Dermis microvascular lymphatic vessel endothelial cell (primary cell): ENCODE measurements around the gene CASZ1. TPM values are rescaled to one million over a fixed set of nuclear protein-coding genes. Genes with fewer than 3 reads are reported as not detected.

Experiments
- DNase-seq, 2 donors: peaks; one replicate each; pipeline versions ENCODE4 v3.0.0 to v3.0.0-alpha.2; 2010; ENCODE audit warnings: low read depth in 2 of 2
- total RNA-seq: library from RNA; depleted of rRNA; stranded (reverse); fragments of >200 nt; gene quantifications from 2 replicates; pipeline ENCODE4 v1.2.1, GENCODE V29; 2014

The CASZ1 gene
- total RNA-seq, 1 donor from 2014 or later: 1.4 TPM

DNA sequence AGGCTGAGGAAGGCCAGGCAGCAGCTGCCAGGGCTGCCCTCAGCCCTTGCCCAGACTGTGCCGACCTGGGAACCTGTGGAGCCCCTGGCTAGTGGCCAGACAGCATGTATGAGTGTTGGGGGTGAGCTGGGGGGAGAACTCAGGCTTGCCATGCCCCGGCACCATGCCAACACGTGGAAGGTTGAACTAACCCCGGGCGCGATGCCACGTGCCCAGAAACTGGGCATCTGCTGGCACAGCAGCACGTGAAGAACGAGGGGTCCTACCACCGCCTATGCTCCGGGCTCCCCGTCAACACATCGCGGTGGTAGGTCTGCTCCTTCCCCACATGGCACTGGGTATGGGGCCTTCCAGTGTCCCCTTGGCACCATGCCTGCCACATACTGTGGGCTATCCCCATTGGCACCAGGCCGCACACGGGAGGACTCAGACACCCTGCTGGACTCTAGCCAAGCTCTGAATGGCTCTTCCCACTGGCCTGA lies 68.7 kb downstream of the CASZ1 start:
- DNase-seq: no peak

DNA sequence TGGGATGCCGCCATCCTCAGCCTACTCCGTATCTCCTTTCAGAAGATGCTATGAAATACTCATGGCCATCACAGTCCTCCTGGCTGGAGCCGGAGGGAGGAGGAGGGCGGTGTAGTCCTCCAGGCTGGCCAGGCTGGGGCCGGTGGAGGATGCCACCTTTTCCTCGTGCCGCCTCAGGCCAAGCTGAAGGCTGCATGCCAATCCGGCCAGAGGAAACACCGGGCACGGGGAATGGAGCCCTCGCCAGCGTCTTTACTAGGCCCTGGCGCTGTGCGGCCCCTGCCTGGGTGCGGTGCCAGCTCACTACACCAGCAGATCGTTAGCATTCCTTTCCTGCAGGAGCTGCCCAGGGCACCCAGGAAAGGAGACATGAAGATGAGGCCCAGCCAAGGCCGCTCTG lies 70.1 kb downstream of the CASZ1 start:
- DNase-seq: no peak

DNA sequence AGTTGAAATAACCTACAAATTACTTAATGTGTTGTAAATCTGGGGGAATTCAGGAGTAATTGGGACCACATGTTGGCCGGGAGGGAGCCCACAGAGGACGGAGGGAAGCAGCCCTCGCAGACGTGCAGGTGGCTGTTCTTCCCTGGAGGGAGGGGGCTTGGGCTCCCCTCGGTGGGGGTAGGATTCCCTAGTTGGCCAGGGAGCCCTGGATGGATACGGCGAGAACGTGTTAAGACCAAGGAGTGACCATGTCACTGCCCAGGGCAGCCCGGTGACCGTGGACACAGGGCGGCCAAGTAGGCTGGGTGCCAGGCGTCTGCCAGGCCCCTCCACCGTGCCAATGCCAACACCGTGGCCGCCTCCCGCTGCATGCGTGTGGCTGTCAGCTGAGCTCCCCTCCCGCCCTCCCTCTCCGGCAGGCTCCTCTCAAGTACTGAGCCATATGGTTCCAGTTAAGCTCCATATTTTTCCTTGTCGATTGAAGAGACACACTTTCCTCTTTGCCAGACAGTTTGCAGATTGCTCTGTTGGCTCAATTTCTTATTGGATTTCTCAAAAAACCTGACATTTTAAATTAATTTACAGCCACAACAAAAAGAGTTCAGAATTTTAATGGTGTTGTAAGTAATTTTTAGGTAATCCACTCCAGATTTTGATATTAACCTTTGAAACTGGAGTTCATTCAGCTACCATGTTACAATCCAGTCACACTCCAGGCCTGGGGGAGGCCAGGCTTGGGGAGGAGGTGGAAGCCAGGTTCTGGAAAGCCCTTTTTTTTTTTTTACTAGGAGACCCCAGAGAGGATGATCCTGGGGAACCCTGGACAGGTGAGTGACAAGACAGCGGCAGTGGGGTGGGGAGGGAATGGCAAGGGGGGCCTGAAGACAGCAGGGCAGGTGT lies 71.2 kb downstream of the CASZ1 start:
- DNase-seq: no peak

DNA sequence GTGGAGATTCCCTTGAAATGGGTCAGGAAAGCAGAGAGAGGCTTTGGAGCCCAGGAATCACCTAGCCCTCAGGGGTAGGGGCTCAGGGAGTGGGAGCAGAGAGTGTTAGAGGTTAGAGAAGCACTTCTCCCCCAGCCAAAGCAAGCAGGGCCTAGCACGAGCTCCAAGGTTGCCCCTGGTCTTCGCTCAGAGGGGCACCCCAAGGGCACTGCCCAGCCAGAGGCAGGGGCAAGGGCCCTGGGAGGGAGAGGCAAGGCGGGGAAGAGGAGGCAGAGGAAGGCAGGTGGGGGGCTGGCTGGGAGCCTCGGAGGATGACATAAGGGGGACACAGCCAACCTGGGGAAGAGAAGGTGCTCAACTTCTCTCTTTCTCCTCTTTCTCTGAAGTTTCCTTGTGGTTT lies 71.9 kb downstream of the CASZ1 start:
- DNase-seq: no peak

DNA sequence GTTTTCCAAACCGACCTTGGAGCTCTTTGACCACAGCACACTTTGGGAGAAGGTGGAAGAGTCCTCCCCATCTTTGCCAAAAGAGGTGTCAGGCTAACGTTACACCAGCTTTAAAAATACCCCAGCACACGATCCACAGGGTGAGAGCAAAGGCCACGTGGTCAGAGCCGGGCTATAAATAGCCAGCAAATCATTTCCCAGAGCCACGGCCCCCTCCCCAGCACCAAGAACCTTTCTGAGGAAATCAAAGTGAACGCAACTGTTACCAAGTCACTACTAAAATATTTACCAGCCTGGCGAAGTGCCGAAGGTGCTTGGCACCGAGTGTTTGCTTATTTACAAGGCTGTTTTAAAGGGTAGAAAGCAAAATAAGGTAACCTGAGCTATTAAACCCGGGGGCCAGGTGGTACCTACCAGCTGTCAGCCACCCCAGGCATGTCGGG lies 72.4 kb downstream of the CASZ1 start:
- no peak for DNase-seq

DNA sequence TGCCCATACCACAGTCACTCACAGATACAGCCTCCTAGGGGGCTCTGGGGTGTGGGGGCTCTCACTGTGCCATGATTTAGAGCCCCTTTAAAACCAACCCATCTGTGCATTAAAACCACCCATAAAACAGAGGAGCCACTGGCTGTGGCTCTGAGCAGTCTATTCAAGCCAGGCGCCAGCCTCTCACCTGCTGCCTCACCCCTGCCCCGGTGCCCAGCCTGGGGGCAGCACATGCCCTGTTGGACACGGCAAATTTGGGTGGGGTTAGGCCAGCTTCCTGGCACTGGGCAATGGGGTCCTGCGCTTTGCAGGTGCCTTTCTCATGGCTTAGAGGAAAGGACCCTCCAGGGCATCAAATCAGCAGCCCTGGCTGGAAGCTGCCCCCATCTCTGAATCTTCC lies 73.1 kb downstream of the CASZ1 start:
- DNase-seq: no peak

DNA sequence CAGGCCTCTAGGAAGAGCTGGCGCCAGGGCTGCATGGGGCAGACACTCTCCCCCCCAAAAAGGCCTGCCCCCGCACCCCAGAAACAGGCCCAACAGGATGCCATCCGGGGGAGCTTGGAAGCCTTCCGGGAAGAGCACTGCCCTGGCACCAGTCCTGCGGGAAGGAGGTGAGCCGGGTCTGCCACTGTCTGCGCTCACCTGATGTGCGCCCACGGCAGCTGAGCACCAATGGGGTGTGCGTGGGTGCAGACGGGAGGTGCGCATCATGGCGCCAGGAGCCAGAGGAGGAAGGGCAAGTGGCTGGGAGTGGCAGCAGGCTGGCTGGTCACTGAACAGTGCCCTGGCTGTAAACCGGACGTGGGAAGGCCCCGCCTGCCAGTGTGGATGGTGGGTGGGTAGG lies 73.6 kb downstream of the CASZ1 start:
- no peak for DNase-seq

DNA sequence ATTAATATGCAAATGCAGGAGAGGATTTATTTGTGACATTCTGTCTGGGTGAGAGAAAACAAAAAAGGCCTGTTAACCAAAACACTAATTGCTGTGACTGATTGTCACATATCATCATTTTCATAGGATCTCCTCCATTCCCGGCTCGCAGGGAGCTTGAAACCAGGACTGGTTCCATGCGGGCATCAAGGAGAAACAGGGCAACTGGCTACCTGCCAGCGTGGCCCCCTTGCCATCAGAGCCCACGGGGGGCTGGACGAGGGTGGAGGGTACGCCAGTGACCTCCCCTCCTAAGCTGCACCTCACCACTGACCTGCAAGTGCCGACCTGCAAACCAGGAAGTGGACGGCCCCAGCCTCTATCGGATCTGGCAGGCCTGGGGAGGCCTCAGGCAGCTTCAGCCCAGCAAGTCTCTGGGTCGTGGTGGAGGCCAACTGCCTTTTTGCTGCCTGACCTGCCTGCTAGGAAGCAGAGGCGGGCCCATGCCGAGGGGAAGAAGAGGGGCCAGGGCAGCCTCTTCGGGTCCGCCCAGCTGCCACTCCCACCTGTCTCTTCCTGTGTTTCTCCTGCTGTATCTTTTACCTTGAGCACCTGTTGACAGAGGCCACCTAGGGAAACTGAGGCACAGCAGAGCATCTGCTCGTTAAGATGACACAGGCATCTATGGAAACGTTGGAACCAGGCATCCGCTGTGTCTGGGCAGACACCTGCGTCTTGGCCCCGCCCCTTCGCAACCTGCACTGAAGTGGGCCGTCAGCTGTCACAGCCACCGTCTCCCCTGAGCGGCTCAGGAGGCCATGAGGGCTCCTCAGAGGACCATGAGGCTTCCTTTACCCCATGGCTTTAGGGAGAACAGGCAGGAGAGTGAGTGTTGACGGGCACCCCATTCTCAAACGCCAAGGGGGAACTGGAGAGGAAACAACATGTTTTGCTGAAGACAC lies 74.8 kb downstream of the CASZ1 start:
- DNase-seq: no peak

DNA sequence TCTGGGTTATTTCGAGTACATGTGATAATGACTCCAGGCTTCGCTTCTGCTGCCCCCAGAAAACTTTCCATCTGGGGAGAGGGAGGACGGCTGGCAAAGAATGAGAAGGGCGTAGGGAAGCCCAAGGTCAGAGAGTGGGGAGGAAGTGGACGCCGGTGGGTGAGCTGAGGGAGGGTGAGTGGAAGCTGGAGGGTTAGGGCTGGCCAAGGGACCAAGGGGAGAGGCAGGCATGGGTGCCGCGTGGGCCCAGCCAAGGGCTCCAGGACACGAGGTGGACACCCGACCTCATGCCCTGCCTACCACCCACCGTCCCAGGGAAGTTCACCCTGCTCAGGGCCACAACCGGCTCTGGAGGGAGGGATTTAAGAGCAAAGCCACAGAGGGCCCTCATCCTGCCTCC lies 75.8 kb downstream of the CASZ1 start:
- DNase-seq: no peak

DNA sequence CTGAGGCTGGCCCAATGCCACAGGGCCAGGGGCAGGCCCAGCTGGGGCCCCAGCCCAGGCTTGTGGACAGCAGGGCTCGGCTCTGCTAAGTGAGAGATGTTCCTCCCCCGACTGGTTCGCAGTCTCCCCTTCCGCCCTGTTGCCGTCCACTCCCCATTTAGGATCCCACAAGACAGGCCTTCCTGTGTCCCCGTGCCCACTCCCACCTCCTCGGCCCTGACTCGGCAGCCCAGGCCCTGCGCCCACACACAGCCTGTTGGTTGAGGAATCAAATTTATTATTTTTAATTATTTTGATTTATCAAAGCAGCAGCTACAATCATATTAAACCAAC lies 78.4 kb downstream of the CASZ1 start:
- DNase-seq: no peak

DNA sequence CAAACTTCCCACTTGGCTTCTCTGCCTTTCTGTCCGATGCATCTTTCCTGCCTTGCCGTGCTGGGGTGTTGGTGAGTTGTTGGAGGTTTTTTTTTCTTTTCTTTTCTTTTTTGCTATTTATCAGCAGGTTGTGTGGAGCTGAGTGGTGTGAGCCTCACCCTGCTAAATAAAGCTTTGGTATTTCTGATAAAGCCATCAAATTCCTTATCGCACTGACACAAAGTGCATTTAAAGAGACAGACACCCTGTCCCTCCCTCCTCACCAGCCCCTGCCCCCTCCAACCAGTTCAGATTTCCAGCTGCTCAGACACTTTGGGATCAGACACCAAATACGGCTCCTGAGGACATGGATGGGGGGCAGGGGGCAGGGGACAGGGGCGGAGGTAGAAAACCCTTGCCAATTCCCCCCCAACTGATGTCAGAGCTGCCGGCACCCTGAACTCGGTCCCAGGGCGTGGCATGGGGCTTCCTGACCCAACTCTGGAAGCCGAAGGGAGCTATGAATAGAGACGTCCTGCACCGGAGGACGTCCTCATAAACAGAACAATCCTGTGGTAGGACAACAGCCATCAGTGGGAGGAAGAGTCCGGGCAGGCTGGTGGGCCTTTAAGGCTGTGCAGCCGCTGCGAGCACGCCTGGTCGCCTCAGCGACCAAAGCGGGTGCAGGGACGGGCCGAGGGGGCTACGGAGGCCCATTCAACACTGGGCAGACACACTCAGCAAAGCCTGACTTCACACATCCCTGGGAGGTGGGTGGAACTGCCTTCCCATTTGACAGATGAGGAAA lies 79.0 kb downstream of the CASZ1 start:
- DNase-seq: no peak

DNA sequence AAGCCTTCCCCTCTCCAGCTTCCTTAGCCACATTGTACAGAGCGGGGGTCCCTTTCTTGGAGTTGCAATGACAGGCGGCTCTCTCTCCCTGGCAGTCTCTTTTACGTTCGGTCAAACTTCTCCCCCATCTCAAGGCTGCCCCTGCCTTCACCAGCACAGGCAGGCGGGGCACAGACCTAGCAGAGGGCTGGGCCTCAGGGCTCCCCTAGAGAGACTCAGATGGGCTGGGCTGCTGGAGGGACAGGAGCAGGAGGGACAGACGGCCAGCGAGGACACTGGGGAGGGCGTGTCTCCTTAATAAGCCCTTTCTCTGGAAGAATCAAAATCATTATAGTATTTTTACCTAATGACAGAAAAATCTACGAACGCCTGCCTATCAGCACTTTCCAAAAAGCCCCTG lies 79.6 kb downstream of the CASZ1 start:
- DNase-seq: no peak

DNA sequence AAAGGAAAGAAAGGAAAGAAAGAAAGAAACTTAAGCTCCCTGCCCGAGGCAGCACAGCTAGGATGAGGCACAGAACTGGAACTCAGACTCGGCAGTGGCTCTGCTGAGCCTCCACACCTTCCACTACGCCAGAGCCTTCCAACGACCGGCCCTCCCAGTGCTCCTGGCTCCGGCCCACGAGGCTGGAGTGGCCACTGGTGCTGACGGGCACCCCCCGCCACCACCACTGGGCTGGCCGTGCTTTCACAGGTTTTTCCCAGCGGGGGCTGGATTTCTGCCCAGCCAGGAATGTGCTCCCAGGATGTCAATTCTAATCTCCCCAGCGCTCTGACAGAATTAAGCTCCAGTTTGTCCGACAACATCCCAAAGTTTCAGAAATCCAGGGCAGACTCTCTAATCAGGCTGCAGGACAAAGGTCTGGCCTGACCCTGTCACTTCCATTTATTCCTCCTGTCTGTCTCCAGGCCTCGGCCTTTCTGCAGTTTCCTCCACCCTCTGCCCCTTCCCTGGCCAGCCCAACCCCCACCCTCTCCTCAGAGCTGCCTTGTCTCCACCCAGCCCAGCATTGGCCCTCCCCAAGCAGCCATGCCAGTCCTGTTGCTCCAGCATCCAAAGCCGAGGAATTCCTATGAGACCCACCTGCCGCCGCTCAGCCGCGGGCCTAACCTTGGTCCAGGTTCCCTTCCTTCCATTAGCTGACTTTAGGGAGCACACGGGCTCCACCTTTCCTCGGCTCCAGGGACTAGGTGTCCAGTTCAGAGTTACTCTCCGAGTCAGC lies 81.9 kb downstream of the CASZ1 start:
- no peak for DNase-seq

DNA sequence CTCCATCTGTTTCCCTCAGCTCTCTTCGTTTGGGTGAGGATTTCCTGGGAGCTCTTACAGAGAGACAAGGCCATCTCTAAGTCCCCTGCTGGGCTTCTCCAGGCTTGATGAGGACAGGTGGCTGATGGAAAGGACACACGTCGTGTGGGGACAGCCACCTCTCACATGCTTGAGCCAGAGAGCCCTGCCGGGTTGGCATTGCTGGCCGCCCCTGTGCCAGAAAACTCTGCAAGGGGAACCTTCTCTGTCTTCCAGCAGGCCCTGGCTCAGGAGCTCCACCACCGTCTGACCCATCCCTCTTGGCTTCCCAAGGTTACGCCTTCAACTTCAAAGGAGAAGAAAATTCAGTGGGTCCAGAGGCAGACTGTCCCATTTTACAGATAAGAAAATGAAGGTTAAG lies 82.8 kb downstream of the CASZ1 start:
- DNase-seq: no peak

DNA sequence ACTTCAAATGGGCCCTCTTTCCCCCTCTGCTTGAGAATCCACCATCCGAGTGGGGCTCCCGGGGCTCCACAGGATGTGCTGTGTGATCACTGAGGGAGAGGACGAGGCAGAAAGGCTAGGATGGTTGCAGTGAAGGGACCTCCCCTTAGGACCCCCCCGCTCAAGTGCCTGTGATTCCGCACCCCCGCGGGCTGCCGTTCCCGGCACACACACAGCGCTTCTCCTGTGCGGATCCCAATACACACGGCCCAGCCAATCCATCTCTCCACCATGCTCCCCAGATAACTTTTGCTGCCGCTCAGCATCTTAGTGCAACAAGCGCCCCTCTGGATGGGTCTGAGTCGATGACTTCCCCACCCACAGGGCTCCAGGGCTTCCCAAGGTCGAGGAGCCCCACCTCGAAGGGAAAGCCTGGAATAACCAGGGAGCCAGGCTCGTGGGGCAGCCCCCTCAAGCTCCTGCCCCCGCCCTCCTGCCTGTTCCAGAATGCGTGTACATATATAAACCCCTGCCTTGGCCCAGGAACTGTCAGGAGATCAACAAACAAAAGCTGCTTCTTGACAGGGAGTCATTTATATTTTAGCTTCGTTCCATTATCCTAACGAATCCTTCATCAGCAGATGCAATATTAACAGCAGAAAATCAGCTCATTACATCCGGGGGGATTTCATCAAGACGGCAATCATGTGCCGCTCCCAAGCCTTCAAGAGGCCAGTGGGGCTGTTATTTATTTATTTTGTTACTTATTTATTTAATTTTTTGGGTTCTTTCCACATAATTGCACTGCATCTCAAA lies 83.7 kb downstream of the CASZ1 start:
- DNase-seq: no peak

DNA sequence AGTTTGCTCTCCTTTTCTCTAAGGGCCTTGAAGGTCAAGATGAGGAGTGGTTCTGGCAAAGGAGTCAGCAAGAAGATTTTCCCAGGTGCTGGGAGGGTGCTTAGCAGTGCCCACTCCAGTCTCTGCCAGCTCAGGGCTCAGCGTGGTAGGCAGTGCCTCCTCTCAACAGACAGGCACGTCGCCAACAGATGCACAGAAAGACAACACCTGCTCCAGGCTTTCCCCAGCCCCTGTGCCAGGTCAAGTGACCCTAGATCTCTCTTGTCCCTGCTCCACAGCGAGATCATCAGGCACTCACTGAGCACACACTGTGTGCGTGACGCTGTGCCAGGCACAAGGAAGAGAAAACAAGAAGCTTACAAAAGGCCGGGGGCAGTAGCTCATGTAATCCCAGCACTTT lies 86.0 kb downstream of the CASZ1 start:
- no peak for DNase-seq

DNA sequence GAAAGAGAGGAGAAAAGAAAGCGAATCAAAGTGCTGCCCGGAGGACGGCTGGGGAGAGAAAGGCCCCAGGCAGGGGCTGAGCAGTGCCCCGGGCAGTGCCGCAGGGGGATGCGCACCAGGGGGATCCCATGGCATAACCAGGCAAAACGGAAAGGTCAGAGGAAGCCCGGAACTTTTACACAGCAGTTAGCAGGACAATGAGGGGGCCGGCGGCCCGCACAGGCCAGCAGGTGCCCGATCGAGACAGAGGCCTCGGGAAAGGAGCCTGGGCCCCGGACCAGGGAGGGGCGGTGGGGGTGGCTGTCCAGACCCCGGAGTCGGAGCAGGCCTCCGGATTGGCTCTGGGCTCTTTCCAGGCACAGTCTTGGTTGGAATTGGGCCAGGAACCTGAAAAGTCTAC lies 86.8 kb downstream of the CASZ1 start:
- DNase-seq: no peak

DNA sequence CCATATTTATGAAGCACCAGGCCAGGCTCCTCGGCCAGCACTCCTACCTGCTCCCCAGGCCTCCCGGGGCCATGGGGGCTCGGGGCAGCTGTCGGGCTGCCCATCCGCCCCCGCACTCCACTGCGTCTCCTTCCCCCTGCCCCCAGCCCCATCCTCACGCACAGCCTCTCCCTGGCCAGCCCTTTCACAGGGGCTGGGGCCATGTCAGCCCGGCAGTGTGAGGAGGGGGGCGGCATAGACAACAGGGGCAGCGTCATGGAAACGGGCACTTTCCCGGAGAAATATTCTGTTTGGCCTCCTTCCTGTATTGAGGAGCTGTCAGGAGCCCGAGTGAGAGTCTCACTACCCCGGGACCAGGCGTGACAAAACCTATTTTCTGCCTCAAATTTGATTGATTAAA lies 87.3 kb downstream of the CASZ1 start:
- DNase-seq: no peak

DNA sequence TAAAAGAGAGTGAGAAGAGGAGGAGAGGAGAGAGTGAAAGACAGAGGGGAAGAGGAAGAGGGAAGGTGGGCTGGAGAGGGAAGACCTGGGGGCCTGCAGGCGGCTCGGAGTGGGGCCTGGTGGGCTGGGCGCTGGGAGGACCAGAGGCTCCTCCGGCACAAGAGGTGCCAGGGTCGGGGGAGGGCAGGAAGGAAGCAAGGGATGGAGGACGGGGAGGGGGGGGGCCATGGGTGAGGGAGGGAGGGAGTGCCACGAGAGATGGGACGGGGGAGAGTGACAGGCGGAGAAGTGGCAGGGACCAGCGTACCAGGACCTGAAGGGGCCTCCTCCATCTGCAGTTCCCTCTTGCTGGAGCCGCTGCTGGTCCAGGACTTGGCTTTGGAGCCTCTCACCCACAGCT lies 87.7 kb downstream of the CASZ1 start:
- DNase-seq: no peak

DNA sequence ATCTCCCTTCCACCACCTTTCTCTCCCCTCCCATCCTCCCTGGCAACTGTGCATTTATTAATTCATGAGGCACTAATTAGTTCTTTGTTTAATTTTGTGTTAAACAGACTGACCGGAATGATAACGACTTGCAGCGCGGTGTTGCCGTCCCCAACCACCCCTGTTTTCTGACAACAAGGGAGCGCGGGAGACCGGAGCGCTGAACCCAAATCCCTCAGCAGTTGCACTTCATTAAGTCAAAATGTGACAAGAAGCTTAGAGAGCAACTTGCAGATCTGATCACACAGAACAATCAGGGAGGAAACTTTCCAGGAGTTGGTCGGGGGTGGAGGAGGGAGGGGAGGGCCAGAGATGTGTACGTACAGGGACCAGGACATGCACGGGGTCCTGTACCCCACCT lies 89.2 kb downstream of the CASZ1 start:
- no peak for DNase-seq
